ENCODE results near the gene LSAMP.

- TF ChIP-seq POLR2AphosphoS5 (IDR thresholded peaks at IDR 0.05) (no peak), CTCF (IDR thresholded peaks at IDR 0.05) (no peak), POLR2A (IDR thresholded peaks at IDR 0.05; ENCODE audit: low read depth) (no peak), EP300 (IDR thresholded peaks at IDR 0.05) (no peak)
These were observed 52.1 kb downstream of the LSAMP start for GRCh38 chr3:116393199-116393598.

Measured in esophagus muscularis mucosa (tissue), 4 donors.